K562 (cell line): Measurements from ENCODE around the gene CTRB1.
"Not testable (repeated sequence)": the region's sequence is repeated elsewhere in the genome, so short reads cannot be mapped to it uniquely, and the experiment has no call there.

Experiments
- BCL6 ChIP-seq: fragments of 250-450 bp; sonication (Bioruptor Pico); IDR thresholded peaks from 2 replicates; pipeline ENCODE4 v1.4.0; 2020
- EP300 ChIP-seq: IDR thresholded peaks from 2 replicates; pipeline ENCODE4 v1.6.1; 2012; ENCODE audit warnings: low read length, improper control_type of control experiment
- FOXJ3 ChIP-seq: sonication (generic); formaldehyde crosslinking; IDR thresholded peaks from 2 replicates; pipeline ENCODE4 v1.4.0; 2020; ENCODE audit warnings: mild to moderate bottlenecking, missing genetic modification reagents
- MEF2D ChIP-seq: conservative IDR thresholded peaks from 2 replicates; pipeline ENCODE4 v1.6.1; 2016; ENCODE audit warnings: low read depth, missing genetic modification characterization, missing compliant biosample characterization
- MLLT1 ChIP-seq, 2 experiments: fragments of 450-650 bp; IDR thresholded peaks; 2 replicates each; pipeline ENCODE4 v1.6.1; 2016
- NCOA2 ChIP-seq, 2 experiments: fragments of 450-650 bp; IDR thresholded peaks; 2 replicates each; pipeline ENCODE4 v1.6.1; 2018; ENCODE audit warnings: mild to moderate bottlenecking in 2 of 2, moderate library complexity in 1 of 2; ENCODE audit not compliant: partially characterized antibody in 2 of 2
- RFX1 ChIP-seq: fragments of 450-650 bp; IDR thresholded peaks from 2 replicates; pipeline ENCODE4 v1.6.1; 2016; ENCODE audit warnings: mild to moderate bottlenecking, moderate library complexity
- SIX5 ChIP-seq, 2 experiments: IDR thresholded peaks; 2 replicates each; pipeline ENCODE4 v1.6.1; 2011; ENCODE audit warnings: low read length in 2 of 2, borderline replicate concordance in 1 of 2, low read depth in 1 of 2, mild to moderate bottlenecking in 1 of 2, moderate library complexity in 1 of 2; ENCODE audit not compliant: insufficient read depth in 1 of 2
- TAF1 ChIP-seq: IDR thresholded peaks from 2 replicates; pipeline ENCODE4 v1.6.1; 2011; ENCODE audit warnings: mild to moderate bottlenecking, low read length, moderate library complexity; ENCODE audit not compliant: insufficient read depth, control insufficient read depth, severe bottlenecking; ENCODE audit errors: extremely low read depth
- ZNF384 ChIP-seq: IDR thresholded peaks from 2 replicates; pipeline ENCODE4 v1.6.1; 2012; ENCODE audit warnings: low read depth, low read length, improper control_type of control experiment
- ZNF431 ChIP-seq: sonication (generic); formaldehyde crosslinking; IDR thresholded peaks from 2 replicates; pipeline ENCODE4 v1.8.0; 2022; ENCODE audit warnings: mild to moderate bottlenecking, missing genetic modification reagents
- TF ChIP-seq, protein P1 (sequence below): fragments of 200-800 bp; sonication (Bioruptor generic); IDR thresholded peaks from 2 replicates; pipeline ENCODE4 v1.6.1; 2017; ENCODE audit warnings: missing genetic modification characterization, missing compliant biosample characterization

DNA sequence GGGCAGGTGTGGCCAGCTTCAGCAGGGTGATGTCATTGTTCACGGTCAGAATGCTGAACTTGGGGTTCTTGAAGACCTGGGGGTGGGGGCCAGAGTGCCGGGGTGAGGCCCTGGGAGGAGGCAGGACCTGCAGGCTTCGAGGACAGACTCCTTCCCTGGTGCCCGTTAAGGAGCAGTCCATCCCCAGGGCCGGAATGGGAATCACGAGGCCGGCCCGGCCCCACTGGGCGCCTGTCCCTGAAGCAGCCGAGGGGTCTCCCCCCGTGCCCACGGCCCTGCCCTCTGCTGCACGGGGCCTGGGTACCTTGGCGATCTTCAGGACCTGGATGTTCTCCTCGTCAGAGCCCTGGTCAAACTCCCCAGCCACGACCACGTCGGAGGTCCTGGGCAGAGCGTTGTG is 13.3 kb upstream of the CTRB1 start:
- not testable (repeated sequence) for TF ChIP-seq RFX1; NCOA2 (IDR thresholded peaks at IDR 0.05; ENCODE audit: partially characterized antibody in 2 of 2); MLLT1 (IDR thresholded peaks at IDR 0.05); EP300; FOXJ3 (CRISPR knock-in tag); BCL6; TAF1; SIX5 (IDR thresholded peaks at IDR 0.05; ENCODE audit: borderline replicate concordance in 1 of 2, insufficient read depth in 1 of 2, low read depth in 1 of 2, low read length in 2 of 2); ZNF384; ZNF431 (CRISPR knock-in tag); MEF2D (tag)
- TF ChIP-seq, protein P1, sequence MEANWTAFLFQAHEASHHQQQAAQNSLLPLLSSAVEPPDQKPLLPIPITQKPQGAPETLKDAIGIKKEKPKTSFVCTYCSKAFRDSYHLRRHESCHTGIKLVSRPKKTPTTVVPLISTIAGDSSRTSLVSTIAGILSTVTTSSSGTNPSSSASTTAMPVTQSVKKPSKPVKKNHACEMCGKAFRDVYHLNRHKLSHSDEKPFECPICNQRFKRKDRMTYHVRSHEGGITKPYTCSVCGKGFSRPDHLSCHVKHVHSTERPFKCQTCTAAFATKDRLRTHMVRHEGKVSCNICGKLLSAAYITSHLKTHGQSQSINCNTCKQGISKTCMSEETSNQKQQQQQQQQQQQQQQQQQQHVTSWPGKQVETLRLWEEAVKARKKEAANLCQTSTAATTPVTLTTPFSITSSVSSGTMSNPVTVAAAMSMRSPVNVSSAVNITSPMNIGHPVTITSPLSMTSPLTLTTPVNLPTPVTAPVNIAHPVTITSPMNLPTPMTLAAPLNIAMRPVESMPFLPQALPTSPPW (CRISPR knock-in tag): not testable (repeated sequence)
